ENCODE measurements around the gene WNT3.

WNT3 gene

DNA sequence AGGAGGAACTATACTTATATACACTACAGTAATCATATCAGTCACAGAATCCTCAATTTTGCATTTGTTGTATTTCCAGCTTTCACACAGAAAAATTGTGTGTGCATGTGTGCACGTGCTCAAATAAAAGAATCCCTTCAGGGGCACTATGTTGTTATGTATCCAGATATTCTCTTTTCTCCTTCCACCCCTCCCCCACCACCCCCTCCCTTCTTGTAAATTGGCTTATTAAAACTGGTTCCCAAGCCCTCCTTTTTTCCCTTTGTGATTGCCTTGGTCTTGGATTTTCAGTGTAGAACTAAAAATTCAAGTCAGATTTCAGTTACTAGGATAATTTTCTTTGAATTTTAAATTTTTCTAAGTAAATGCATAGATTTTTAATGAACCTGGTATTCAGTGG is 86.3 kb downstream of the WNT3 start:
- DNase-seq (ENCODE audit: low spot score), result no peak

DNA sequence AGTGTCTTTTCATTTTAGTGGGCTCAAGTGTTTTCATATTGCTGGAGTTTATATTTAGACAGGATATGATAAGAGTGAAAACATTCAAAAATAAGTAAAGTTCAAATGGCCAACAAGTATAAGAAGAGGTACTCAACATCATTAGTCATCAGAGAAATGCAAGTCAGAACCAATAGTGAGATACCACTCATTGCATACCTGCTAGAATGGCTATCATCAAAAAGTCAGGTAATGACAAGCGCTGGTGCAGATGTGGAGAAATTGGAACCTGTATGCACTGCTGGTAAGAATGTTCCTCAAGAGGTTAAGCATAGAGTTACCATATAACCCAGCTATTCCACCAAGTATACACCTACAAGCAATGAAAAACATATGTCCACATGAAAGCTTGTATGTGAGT is 87.8 kb downstream of the WNT3 start:
- no peak for DNase-seq (ENCODE audit: low spot score)

DNA sequence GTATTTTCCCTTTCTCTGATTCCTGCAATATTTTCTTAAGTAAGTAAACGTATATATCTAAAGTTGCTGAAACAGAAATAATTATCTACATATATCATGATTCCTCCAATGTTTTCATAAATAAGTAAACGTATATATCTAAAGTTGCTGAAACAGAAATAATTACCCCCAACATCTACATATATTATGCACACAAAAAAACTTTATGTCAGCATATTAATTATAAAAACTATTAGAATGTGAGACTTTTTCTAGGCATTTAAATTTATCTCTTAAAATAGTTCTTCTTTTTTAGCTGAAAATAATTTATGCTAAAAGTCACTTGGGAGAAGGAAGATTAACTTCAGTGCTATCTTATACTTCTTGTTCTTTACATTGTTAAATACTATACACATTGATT is 88.5 kb downstream of the WNT3 start:
- DNase-seq (ENCODE audit: low spot score), result no peak

DNA sequence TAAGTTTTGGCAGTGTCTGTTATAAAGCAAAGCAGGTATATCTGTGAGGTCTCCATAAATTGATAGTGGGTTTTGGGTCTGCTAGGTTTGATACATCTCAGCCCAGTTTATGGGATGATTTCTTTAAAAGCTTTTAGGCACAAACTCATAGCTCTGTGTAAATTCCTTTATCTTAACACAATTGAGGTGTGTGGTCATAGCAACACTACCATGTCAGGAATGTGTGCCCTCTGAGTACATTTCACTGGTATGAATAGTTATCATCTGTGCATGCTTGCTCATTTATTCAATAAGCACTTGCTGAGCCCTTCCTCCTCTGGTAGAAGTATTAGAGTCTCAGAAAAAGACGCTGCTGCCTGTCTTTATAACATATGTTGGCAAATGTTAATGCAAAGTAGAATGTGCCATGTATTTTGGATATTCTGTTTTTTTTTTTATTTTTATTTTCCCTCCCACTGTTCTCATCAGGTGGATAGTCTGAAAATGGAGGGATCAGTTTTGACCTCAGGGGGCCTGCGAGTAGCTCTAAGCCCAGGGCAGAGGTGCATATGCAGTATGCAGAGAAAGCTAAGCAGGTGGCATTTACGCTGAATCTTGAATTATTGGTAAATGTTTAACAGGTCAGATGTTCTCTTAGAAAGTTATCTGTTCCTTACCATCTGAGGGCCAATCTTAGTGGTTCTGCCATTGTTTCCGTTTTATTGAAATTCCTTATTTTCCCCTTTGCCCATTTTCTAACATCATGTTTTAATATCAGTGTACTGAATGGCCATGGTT is 90.7 kb downstream of the WNT3 start:
- DNase-seq (ENCODE audit: low spot score), result no peak

DNA sequence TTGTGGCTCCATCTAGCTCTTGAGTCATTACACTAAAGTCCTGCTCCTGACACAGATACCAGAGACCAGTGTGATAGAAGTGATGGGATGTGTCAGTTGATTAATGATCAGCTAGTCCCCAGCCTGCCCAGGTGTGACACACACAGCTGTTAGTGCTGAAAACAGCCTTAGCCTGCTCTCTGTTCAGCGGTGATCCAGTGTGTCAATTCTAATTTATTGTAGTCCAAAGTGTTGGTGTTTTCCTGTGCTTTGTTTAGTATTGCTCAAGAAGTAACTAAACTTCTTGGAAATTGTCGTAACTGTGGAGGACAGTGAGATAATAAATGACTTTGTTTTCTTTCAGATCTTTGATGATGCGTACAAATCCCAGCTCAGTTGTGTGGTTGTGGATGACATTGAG is 92.3 kb downstream of the WNT3 start:
- DNase-seq (ENCODE audit: low spot score), result no peak

DNA sequence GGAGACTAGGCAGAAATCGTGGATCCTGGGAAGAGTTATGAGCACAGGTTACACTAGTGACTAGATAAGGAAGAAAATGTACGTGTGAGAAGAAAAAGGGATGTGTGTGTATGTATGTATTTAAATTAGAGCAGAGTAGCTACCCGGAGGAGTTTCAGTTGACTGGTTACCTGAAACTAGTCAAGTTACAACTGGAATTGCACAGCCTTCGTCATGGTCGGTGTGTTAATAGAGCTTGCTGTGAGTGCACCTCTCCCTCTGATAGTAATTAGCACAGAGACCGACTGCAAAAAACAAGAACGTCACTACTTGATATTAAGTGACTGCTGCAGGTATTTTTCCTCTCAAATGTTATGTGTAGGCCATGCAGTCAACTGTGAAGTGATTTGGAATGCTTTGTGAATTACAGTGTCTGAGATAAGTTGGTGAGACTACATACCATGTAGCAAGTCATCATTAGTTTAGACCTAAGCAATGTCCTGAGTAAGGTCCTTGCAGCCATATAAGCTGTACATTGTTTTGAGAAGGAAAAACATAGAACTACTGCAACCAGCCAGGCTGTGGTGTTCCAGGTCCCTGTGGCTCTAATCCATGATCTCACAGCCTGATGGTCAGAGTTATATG is 95.7 kb downstream of the WNT3 start:
- DNase-seq (ENCODE audit: low spot score), result no peak

DNA sequence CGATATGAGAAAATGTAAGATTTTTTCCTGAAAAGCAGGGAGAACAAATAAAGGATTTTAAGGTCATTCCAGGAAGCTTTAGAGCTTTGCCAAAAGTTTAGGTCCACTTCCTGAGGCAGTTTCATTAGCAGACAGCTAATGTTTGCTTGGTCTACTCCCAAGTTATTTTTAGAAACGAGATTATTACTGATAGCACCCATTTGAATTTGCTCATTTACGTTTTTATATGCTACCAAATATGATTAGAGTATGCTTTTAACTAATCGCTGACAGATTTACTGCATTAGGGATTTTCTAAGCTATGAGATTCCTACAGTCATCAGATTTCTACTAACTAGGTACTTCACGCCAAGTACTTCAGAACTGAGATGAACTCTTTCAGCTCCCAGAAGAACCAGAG is 98.1 kb downstream of the WNT3 start:
- DNase-seq (ENCODE audit: low spot score), result no peak

DNA sequence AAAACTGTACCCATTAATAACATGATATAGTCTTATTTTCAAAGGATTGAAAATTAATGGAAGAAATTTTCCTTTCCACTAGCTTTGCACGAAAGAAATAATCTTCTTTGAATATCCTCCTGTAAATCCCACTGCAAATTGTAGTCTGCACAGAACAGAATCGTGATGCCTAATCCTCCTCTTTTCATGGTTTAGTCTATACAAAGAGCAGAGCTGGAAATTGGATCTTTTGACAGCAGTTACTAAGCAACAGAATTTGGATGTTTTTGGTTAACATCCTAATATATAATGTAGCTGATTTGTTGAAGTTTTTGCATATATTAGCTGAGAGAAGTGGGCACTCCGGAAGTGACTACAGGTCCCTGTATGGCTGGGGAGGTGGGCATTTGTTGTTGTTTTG is 98.6 kb downstream of the WNT3 start:
- DNase-seq (ENCODE audit: low spot score), result no peak

DNA sequence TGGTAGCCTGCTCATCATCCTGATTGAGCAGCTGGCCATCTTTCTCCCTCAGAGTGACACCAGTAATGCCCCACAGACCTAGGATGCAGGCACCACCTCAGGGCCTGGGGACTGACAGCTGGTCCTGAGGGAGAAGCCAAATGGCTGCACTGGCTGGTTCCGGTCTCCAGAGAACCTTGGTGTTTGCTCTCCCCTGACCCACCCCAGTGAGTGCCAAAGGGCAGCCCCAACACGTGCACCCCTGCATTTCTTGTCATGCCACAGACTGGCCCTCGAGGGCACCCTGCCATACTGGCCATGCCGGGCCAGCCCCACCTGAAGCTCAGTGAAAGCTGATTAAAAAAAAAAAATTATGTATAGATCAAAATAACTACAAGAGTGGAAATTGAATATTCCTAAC is 100.5 kb downstream of the WNT3 start:
- no peak for DNase-seq (ENCODE audit: low spot score)

All from CD4-positive, alpha-beta T cell treated with Interleukin-15 for 4 hours (primary cell).